ENCODE measurements around the gene SCN5A.

DNA sequence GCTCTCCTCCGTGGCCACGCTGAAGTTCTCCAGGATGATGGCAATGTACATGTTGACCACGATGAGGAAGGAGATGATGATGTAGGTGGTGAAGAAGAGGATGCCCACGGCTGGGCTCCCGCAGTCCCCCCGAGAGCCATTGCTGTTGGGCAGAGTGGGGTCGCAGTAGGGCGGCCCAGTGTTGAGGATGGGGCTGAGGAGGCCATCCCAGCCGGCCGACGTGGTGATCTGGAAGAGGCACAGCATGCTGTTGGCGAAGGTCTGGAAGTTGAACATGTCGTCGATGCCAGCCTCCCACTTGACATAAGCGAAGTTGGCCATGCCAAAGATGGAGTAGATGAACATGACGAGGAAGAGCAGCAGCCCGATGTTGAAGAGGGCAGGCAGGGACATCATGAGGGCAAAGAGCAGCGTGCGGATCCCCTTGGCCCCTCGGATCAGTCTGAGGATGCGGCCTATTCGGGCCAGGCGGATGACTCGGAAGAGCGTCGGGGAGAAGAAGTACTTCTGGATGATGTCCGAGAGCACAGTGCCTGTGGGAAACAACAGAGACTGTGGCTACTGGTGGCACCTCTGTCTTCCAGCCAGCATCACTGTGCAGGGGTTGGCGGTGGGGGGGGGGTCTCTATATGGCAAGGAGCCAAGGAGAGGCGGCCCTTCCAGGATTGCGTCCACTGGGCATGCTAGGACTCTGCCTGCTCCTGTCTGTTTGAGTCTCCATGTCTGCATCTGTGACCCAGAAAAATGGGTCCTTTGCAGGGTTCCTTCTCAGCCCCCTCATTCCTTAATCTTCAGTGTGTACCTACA, 98.3 kb downstream of the SCN5A start:
- TF ChIP-seq, protein P1, sequence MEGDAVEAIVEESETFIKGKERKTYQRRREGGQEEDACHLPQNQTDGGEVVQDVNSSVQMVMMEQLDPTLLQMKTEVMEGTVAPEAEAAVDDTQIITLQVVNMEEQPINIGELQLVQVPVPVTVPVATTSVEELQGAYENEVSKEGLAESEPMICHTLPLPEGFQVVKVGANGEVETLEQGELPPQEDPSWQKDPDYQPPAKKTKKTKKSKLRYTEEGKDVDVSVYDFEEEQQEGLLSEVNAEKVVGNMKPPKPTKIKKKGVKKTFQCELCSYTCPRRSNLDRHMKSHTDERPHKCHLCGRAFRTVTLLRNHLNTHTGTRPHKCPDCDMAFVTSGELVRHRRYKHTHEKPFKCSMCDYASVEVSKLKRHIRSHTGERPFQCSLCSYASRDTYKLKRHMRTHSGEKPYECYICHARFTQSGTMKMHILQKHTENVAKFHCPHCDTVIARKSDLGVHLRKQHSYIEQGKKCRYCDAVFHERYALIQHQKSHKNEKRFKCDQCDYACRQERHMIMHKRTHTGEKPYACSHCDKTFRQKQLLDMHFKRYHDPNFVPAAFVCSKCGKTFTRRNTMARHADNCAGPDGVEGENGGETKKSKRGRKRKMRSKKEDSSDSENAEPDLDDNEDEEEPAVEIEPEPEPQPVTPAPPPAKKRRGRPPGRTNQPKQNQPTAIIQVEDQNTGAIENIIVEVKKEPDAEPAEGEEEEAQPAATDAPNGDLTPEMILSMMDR (IDR thresholded peaks at IDR 0.05), result no peak
- TF ChIP-seq RAD21 (IDR thresholded peaks at IDR 0.05; ENCODE audit: low read length) (no peak), POLR2AphosphoS5 (IDR thresholded peaks at IDR 0.05; ENCODE audit: low read depth, low read length) (no peak), FOSL2 (IDR thresholded peaks at IDR 0.05; ENCODE audit: borderline replicate concordance, low read depth) (no peak)

All from SK-N-SH (cell line).